ENCODE measurements around the gene RETREG2.

DNA sequence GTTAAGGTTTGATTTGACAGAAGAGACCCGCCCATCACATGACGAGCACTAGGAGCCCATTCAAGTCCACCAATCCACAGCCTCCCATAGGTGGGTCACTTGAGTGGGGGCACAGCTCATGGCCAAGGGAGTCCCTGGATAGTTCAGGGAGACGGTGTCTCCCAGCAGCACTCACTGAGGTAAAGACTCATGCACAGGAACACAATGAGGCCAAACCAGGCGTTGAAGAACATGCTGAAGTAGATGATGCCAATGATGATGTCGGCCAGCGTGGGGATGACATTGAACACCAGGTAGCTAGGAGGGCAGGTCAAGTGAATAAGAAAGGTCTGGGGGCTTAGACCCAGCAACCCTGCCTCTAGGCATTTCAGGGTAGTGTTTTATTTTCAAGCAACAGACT lies 36.7 kb downstream of the RETREG2 start:
- TF ChIP-seq CTCF (conservative IDR thresholded peaks at IDR 0.05; ENCODE audit: low read depth, low read length) (no peak), POLR2A (IDR thresholded peaks at IDR 0.05; ENCODE audit: low read depth, low read length) (no peak), MXI1 (IDR thresholded peaks at IDR 0.05; ENCODE audit: borderline replicate concordance, low read depth, low read length) (no peak)

All from IMR-90 (cell line).